Measurements from ENCODE around the gene WDR44.

The WDR44 gene

DNA sequence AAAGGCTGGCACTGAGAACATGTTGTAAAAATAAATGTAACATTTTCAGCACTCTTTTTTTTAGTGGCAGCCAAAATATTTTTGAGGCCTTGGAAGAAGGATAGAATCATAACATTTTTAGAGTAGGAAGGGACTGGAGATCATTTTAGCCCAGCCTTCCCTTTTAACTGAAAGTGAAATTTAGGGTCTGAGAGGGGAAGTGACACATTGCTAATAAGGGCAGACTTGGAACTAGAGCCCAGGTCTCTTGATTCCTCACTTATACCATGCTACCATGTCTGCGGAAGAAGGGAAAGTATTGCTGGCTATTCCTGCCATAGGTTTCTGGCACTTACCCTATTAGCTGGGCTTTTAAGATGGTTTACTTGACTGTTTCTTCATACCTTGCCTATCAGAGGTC lies 4.8 kb downstream of the WDR44 start:
- Histone ChIP-seq H3K27ac (ENCODE audit: low read length) (peak overlapping the region; percentile 21), H4K20me1 (ENCODE audit: insufficient read depth, low read length) (peaks cover 21% of the 10 kb centered on the region), H3K4me3 (ENCODE audit: low read length) (peak overlapping the region; percentile 59), H3K9me3 (ENCODE audit: insufficient read depth, low read length) (no peaks in the 10 kb centered on the region), H3K79me2 (ENCODE audit: low read length) (peaks cover 90% of the 10 kb centered on the region), H3K9ac (ENCODE audit: low read length) (no peak overlapping the region), H3K4me2 (ENCODE audit: low read length) (peak overlapping the region; percentile 72), H2AFZ (ENCODE audit: low read depth, low read length) (no peak overlapping the region), H3K4me1 (ENCODE audit: low read length) (peaks cover 60% of the 10 kb centered on the region), H3K27me3 (ENCODE audit: low read depth, low read length) (no peaks in the 10 kb centered on the region), H3K36me3 (replicated peaks; ENCODE audit: low read depth, low read length) (no peaks in the 10 kb centered on the region)
- TF ChIP-seq, protein P1, sequence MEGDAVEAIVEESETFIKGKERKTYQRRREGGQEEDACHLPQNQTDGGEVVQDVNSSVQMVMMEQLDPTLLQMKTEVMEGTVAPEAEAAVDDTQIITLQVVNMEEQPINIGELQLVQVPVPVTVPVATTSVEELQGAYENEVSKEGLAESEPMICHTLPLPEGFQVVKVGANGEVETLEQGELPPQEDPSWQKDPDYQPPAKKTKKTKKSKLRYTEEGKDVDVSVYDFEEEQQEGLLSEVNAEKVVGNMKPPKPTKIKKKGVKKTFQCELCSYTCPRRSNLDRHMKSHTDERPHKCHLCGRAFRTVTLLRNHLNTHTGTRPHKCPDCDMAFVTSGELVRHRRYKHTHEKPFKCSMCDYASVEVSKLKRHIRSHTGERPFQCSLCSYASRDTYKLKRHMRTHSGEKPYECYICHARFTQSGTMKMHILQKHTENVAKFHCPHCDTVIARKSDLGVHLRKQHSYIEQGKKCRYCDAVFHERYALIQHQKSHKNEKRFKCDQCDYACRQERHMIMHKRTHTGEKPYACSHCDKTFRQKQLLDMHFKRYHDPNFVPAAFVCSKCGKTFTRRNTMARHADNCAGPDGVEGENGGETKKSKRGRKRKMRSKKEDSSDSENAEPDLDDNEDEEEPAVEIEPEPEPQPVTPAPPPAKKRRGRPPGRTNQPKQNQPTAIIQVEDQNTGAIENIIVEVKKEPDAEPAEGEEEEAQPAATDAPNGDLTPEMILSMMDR (IDR thresholded peaks at IDR 0.05; ENCODE audit: low read depth, low read length): no peak
- TF ChIP-seq EZH2phosphoT487 (IDR thresholded peaks at IDR 0.05; ENCODE audit: low read depth): no peak

DNA sequence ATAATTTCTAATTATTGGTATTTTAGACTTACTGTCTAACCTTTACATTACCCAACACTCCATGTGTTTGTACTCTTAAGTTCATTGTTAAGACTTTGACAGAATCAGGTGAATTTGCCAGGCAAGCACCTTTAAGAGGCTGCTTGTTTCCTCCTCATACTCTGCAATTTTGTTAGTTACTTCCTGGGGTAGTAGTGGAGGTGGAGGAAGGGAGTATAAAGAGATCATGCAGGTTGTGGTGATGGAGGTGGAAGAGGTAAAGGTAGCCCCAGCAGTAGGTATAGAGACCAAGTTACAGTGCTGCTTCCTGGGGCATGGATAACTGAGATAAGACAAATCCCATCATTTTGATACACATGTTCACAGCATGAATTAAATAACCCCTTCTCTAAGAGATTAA lies 6.7 kb downstream of the WDR44 start:
- Histone ChIP-seq H2AFZ (ENCODE audit: low read depth, low read length) (no peak overlapping the region), H3K9me3 (ENCODE audit: insufficient read depth, low read length) (no peaks in the 10 kb centered on the region), H4K20me1 (ENCODE audit: insufficient read depth, low read length) (peaks cover 19% of the 10 kb centered on the region), H3K9ac (ENCODE audit: low read length) (no peak overlapping the region), H3K4me3 (ENCODE audit: low read length) (peak overlapping the region; percentile 29; the same call in 1 of the 2 replicates), H3K27ac (ENCODE audit: low read length) (peak overlapping the region; percentile 62), H3K79me2 (ENCODE audit: low read length) (peaks cover 79% of the 10 kb centered on the region), H3K36me3 (replicated peaks; ENCODE audit: low read depth, low read length) (no peaks in the 10 kb centered on the region), H3K4me1 (ENCODE audit: low read length) (peaks cover 60% of the 10 kb centered on the region), H3K27me3 (ENCODE audit: low read depth, low read length) (no peaks in the 10 kb centered on the region), H3K4me2 (ENCODE audit: low read length) (peak overlapping the region; percentile 63)
- TF ChIP-seq EZH2phosphoT487 (IDR thresholded peaks at IDR 0.05; ENCODE audit: low read depth): no peak
- TF ChIP-seq, protein P1 (IDR thresholded peaks at IDR 0.05; ENCODE audit: low read depth, low read length): no peak

DNA sequence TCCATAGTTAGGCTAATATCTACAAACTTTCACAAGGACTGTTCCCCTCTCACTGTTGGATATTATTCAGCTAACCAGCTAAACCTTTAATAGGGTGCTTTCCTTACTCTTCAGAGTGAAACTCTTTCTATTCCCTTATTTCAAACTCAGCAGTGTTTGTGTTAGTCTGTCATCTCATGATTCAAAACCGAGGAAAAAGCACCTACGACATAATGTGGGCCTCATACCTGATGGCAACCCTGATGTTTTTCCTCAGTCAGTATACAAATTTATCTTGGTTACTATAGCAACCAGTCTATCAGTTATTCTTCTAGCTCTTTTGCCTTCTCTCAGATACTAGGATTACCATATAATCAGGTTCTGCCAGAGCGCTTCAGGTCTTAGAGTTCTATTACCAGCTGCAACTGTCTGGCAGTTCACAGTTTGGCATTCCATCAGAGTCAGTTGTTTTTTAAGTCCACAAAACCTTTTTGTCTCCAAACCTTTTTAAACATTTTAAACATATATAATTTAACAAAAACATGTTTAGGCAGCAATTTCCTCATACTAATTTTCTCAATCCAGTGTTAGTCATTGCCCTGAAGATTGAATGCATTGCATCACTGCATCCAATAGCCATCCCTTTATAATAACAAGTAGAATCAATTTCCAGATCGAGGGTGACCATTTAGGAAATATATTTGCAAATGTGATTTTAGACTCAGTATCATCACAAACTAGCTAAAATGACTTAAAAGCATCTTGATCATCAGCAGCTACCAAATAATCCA lies 7.4 kb downstream of the WDR44 start:
- peaks cover 53% of the 10 kb centered on the region for H3K4me1 ChIP-seq (ENCODE audit: low read length)
- TF ChIP-seq, protein P1 (IDR thresholded peaks at IDR 0.05; ENCODE audit: low read depth, low read length): no peak
- no peak for TF ChIP-seq EZH2phosphoT487 (IDR thresholded peaks at IDR 0.05; ENCODE audit: low read depth)
- no peaks in the 10 kb centered on the region for H3K36me3 ChIP-seq (replicated peaks; ENCODE audit: low read depth, low read length)
- H3K4me3 ChIP-seq (ENCODE audit: low read length): peak overlapping the region; percentile 29; the same call in 1 of the 2 replicates
- H3K9me3 ChIP-seq (ENCODE audit: insufficient read depth, low read length): no peaks in the 10 kb centered on the region
- H3K9ac ChIP-seq (ENCODE audit: low read length): no peak overlapping the region
- peaks cover 13% of the 10 kb centered on the region; the same call in 1 of the 2 replicates for H4K20me1 ChIP-seq (ENCODE audit: insufficient read depth, low read length)
- no peak overlapping the region for H2AFZ ChIP-seq (ENCODE audit: low read depth, low read length)
- H3K79me2 ChIP-seq (ENCODE audit: low read length): peaks cover 72% of the 10 kb centered on the region
- peak overlapping the region; percentile 63 for H3K4me2 ChIP-seq (ENCODE audit: low read length)
- H3K27me3 ChIP-seq (ENCODE audit: low read depth, low read length): no peaks in the 10 kb centered on the region
- peak overlapping the region; percentile 62 for H3K27ac ChIP-seq (ENCODE audit: low read length)

DNA sequence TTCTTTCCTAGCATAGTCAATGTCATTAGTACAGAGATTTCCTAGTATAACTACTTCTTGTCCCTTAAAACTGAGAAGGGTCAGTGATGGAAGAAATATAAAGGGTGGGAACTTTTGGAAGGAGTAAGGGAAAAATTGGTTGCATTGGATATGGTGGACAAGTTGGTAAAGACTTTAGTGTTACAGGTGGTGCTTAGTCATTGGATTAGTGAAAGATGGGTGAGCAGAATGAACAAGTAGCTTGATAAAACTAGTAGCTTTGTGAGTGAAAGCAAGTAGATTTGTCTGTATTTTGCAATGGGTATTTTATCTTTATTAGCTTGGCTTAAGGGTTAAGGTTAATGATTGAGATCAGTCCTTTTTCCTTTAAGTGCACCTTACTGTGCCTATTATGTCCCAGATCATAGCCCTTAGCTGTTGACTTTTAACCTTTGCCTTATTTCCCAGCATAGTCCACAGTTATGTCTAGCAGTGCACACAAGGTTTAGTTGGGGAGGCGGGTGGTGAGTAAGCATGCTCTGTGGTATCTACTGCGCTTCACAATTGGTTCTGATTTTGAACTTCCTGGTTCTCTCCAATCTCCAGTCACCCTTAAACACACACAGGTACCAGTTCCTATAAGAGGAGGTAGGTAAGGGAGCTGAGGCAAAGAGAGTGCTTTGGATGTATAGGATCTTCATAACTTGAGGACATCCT lies 9.5 kb downstream of the WDR44 start:
- peaks cover 55% of the 10 kb centered on the region for H3K79me2 ChIP-seq (ENCODE audit: low read length)
- no peak overlapping the region for H3K27ac ChIP-seq (ENCODE audit: low read length)
- H3K4me3 ChIP-seq (ENCODE audit: low read length): no peak overlapping the region
- no peak overlapping the region for H3K4me2 ChIP-seq (ENCODE audit: low read length)
- no peak overlapping the region for H2AFZ ChIP-seq (ENCODE audit: low read depth, low read length)
- peaks cover 4% of the 10 kb centered on the region; the same call in 1 of the 2 replicates for H4K20me1 ChIP-seq (ENCODE audit: insufficient read depth, low read length)
- H3K27me3 ChIP-seq (ENCODE audit: low read depth, low read length): no peaks in the 10 kb centered on the region
- H3K4me1 ChIP-seq (ENCODE audit: low read length): peaks cover 37% of the 10 kb centered on the region
- no peaks in the 10 kb centered on the region for H3K9me3 ChIP-seq (ENCODE audit: insufficient read depth, low read length)
- H3K9ac ChIP-seq (ENCODE audit: low read length): no peak overlapping the region
- no peaks in the 10 kb centered on the region for H3K36me3 ChIP-seq (replicated peaks; ENCODE audit: low read depth, low read length)
- no peak for TF ChIP-seq EZH2phosphoT487 (IDR thresholded peaks at IDR 0.05; ENCODE audit: low read depth)
- TF ChIP-seq, protein P1 (IDR thresholded peaks at IDR 0.05; ENCODE audit: low read depth, low read length): no peak
